Tibial nerve (tissue), 4 donors: ENCODE data around the gene CFAP73. TPM values are rescaled to one million over a fixed set of nuclear protein-coding genes. Genes with fewer than 3 reads are reported as not detected.

Experiments used
- DNase-seq, 2 donors: peaks; one replicate each; pipeline ENCODE4 v3.0.0-alpha.2; 2019; ENCODE audit warnings: low spot score in 2 of 2
- H3K27ac ChIP-seq, 4 donors: fragments of 200-600 bp; sonication (generic) in 3 of 4; one replicate each; pipeline ENCODE4 v1.5.1; 2017 to 2019; ENCODE audit warnings: mild to moderate bottlenecking in 1 of 4
- H3K27me3 ChIP-seq, 2 donors: fragments of 200-600 bp; sonication (generic) in 1 of 2; one replicate each; pipeline versions ENCODE4 v1.5.1 to v1.6.0; 2017 to 2019
- H3K36me3 ChIP-seq, 3 donors: fragments of 200-600 bp; sonication (generic); one replicate each; pipeline ENCODE4 v1.5.1; 2018 to 2019
- H3K4me1 ChIP-seq, 4 donors: fragments of 200-600 bp; sonication (generic) in 3 of 4; one replicate each; pipeline ENCODE4 v1.5.1; 2017 to 2019
- H3K4me3 ChIP-seq, 4 donors: fragments of 200-600 bp; sonication (generic) in 3 of 4; one replicate each; pipeline ENCODE4 v1.5.1; 2017 to 2019; ENCODE audit warnings: mild to moderate bottlenecking in 1 of 4, moderate library complexity in 1 of 4
- H3K9me3 ChIP-seq, 4 donors: fragments of 200-600 bp; sonication (generic) in 3 of 4; one replicate each; pipeline ENCODE4 v1.5.1; 2017 to 2019
- CTCF ChIP-seq, 5 experiments: fragments of 200-600 bp in 3 of 5; fragments of 450-650 bp in 2 of 5; sonication (generic) in 3 of 5; IDR thresholded peaks; one replicate each; pipeline ENCODE4 v1.5.1; 2016 to 2019; ENCODE audit warnings: antibody characterized with exemption in 5 of 5, mild to moderate bottlenecking in 3 of 5, moderate library complexity in 2 of 5
- EP300 ChIP-seq, 2 donors: sonication (generic); formaldehyde crosslinking; IDR thresholded peaks; one replicate each; pipeline ENCODE4 v1.6.1; 2017; ENCODE audit warnings: antibody characterized with exemption in 2 of 2, mild to moderate bottlenecking in 1 of 2
- POLR2A ChIP-seq, 2 donors: fragments of 450-650 bp; IDR thresholded peaks; one replicate each; pipeline ENCODE4 v1.6.1; 2017; ENCODE audit warnings: antibody characterized with exemption in 2 of 2, mild to moderate bottlenecking in 2 of 2, moderate library complexity in 2 of 2
- WGBS, 2 donors: methylation state at CpG; one replicate each; pipeline ENCODE4 v1.1.5; 2018; 5-methylcytosine and 5-hydroxymethylcytosine counted together
- total RNA-seq, 4 donors: library from RNA; depleted of rRNA; stranded (reverse); fragments of >200 nt; gene quantifications; one replicate each; pipeline ENCODE4 v1.1.0, GENCODE V29; 2016

CFAP73 gene
- total RNA-seq, 4 donors from 2014 or later, result not detected

GRCh38 chr12:113161415-113162016 is 12.0 kb downstream of the CFAP73 start:
- H3K36me3 ChIP-seq, result peaks cover 2 to 94% (median 42%) of the 10 kb centered on the region in 3 donors
- no peaks in the 10 kb centered on the region for H3K4me1 ChIP-seq
- TF ChIP-seq EP300 (IDR thresholded peaks at IDR 0.05) (no peak), CTCF (IDR thresholded peaks at IDR 0.05) (no peak), POLR2A (IDR thresholded peaks at IDR 0.05) (no peak)
- no peak overlapping the region for H3K4me3 ChIP-seq
- no peak for DNase-seq
- H3K27me3 ChIP-seq, result no peaks in the 10 kb centered on the region
- 63 to 68% methylated on average over 19 to 26 of the region's 26 CpGs for WGBS, 2 donors
- H3K9me3 ChIP-seq, result no peaks in the 10 kb centered on the region
- no peak overlapping the region for H3K27ac ChIP-seq

GRCh38 chr12:113162102-113163029 is 12.8 kb downstream of the CFAP73 start:
- no peaks in the 10 kb centered on the region for H3K4me1 ChIP-seq
- no peak overlapping the region for H3K4me3 ChIP-seq
- H3K9me3 ChIP-seq, result no peaks in the 10 kb centered on the region
- TF ChIP-seq CTCF (IDR thresholded peaks at IDR 0.05) (no peak), POLR2A (IDR thresholded peaks at IDR 0.05) (no peak), EP300 (IDR thresholded peaks at IDR 0.05) (no peak)
- WGBS, 2 donors, result 84 to 89% methylated on average over 22 to 25 of the region's 25 CpGs
- no peaks in the 10 kb centered on the region for H3K27me3 ChIP-seq
- no peak for DNase-seq
- H3K27ac ChIP-seq, result no peak overlapping the region
- H3K36me3 ChIP-seq, result peaks cover 2 to 100% (median 42%) of the 10 kb centered on the region in 3 donors

- TF ChIP-seq POLR2A (IDR thresholded peaks at IDR 0.05) (no peak), CTCF (IDR thresholded peaks at IDR 0.05) (no peak), EP300 (IDR thresholded peaks at IDR 0.05) (no peak)
- H3K27me3 ChIP-seq, result no peaks in the 10 kb centered on the region
- no peak for DNase-seq
- H3K4me1 ChIP-seq, result no peaks in the 10 kb centered on the region
- H3K4me3 ChIP-seq, result no peak overlapping the region
- H3K9me3 ChIP-seq, result no peaks in the 10 kb centered on the region
- H3K27ac ChIP-seq, result no peak overlapping the region
- WGBS, 2 donors, result 90 to 92% methylated on average over 12 of the region's 12 CpGs
- peaks cover 2 to 100% (median 47%) of the 10 kb centered on the region in 3 donors for H3K36me3 ChIP-seq
Measured at GRCh38 chr12:113163030-113163360, 13.5 kb downstream of the CFAP73 start.

GRCh38 chr12:113164014-113164413 is 14.5 kb downstream of the CFAP73 start:
- 93 to 98% methylated on average over 13 of the region's 13 CpGs for WGBS, 2 donors
- no peak overlapping the region for H3K4me3 ChIP-seq

More at GRCh38 chr12:113164014-113164413, 14.5 kb downstream of the CFAP73 start:
- peaks cover 2 to 100% (median 52%) of the 10 kb centered on the region in 3 donors for H3K36me3 ChIP-seq
- H3K9me3 ChIP-seq, result no peaks in the 10 kb centered on the region
- no peaks in the 10 kb centered on the region for H3K4me1 ChIP-seq
- no peaks in the 10 kb centered on the region for H3K27me3 ChIP-seq
- no peak overlapping the region for H3K27ac ChIP-seq
- no peak for TF ChIP-seq POLR2A (IDR thresholded peaks at IDR 0.05)
- no peak for TF ChIP-seq CTCF (IDR thresholded peaks at IDR 0.05)
- no peak for TF ChIP-seq EP300 (IDR thresholded peaks at IDR 0.05)
- no peak for DNase-seq
